CD1c-positive myeloid dendritic cell (primary cell): ENCODE measurements around the gene BRD4.
A peak's percentile ranks its signal among the peaks of the same experiment; 100 is the strongest.
"Not testable (repeated sequence)": the region's sequence is repeated elsewhere in the genome, so short reads cannot be mapped to it uniquely, and the experiment has no call there.

ENCODE experiments used
- DNase-seq: peaks from one replicate; pipeline ENCODE4 v3.0.0-alpha.2; 2016; ENCODE audit errors: extremely low spot score

Gene BRD4

GRCh38 chr19:15360015-15360414, 27.7 kb upstream of the BRD4 start:
- not testable (repeated sequence) for DNase-seq

- no peak for DNase-seq
Measured at GRCh38 chr19:15358918-15359317, 26.6 kb upstream of the BRD4 start.

- DNase-seq, result no peak
Measured at GRCh38 chr19:15357906-15358305, 25.6 kb upstream of the BRD4 start.

GRCh38 chr19:15354566-15355296, 22.4 kb upstream of the BRD4 start:
- DNase-seq, result no peak

- DNase-seq, result no peak
Measured at GRCh38 chr19:15353908-15354307, 21.6 kb upstream of the BRD4 start.

- DNase-seq, result not testable (repeated sequence)
Measured at GRCh38 chr19:15352535-15352934, 20.2 kb upstream of the BRD4 start.

GRCh38 chr19:15341328-15341727, 9.0 kb upstream of the BRD4 start:
- not testable (repeated sequence) for DNase-seq

GRCh38 chr19:15340086-15340485, 7.7 kb upstream of the BRD4 start:
- DNase-seq, result no peak

GRCh38 chr19:15337202-15337601, 4.9 kb upstream of the BRD4 start:
- no peak for DNase-seq

- not testable (repeated sequence) for DNase-seq
Measured at GRCh38 chr19:15335992-15336391, 3.7 kb upstream of the BRD4 start.

- peak; percentile 74 for DNase-seq
Measured at GRCh38 chr19:15331419-15332310, 674 bp downstream of the BRD4 start.

- peak; percentile 52 for DNase-seq
Measured at GRCh38 chr19:15330801-15331418, 1.4 kb downstream of the BRD4 start.

GRCh38 chr19:15328312-15328711, 4.0 kb downstream of the BRD4 start:
- DNase-seq, result no peak

- DNase-seq, result no peak
Measured at GRCh38 chr19:15324791-15325519, 7.4 kb downstream of the BRD4 start.

GRCh38 chr19:15323496-15324235, 8.7 kb downstream of the BRD4 start:
- DNase-seq, result peak; percentile 83

GRCh38 chr19:15321739-15322138, 10.6 kb downstream of the BRD4 start:
- DNase-seq, result no peak

- DNase-seq, result no peak
Measured at GRCh38 chr19:15320116-15320515, 12.2 kb downstream of the BRD4 start.

GRCh38 chr19:15318241-15318691, 14.1 kb downstream of the BRD4 start:
- peak; percentile 75 for DNase-seq

- no peak for DNase-seq
Measured at GRCh38 chr19:15317392-15318071, 14.8 kb downstream of the BRD4 start.

- DNase-seq, result peak; percentile 38
Measured at GRCh38 chr19:15316498-15316897, 15.8 kb downstream of the BRD4 start.
